ENCODE measurements around the gene TNNC1. TPM values are rescaled to one million over a fixed set of nuclear protein-coding genes. Genes with fewer than 3 reads are reported as not detected.

TNNC1 gene
- total and polyA plus RNA-seq, 2 of the 13 experiments (the other 11 are each of a cell fraction or from before 2014, with no cell fraction given): 11.8 to 36.4 TPM

GRCh38 chr3:52443791-52444687, 9.8 kb downstream of the TNNC1 start (continued):
- 0 out of 3 replicates have a peak, but pooled peaks have one; percentile 11 for TF ChIP-seq MXI1 (IDR thresholded peaks at IDR 0.05; ENCODE audit: borderline replicate concordance, low read depth, low read length)

DNA sequence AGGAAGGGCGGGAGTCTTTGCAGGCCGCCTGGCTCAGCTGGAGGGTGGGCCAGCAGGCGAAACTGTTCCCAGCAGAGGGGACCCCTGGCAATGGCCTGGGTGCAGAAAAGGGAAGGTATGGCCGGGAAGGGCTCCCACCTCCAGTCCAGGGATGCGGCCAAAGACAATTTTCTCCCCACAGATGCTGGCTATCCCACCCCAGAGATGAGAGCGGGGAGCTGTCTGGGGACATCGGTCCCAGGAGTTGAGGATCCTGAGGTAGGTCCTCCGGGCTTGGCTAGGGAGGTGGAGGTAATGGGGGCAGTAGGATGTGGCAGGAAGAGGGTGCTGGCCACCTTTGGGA, 10.6 kb downstream of the TNNC1 start:
- no peaks in the 10 kb centered on the region for H3K9me3 ChIP-seq (ENCODE audit: low read length)
- peak overlapping the region; percentile 80; the same call in 1 of the 2 replicates for H3K9ac ChIP-seq (ENCODE audit: insufficient read depth, low read depth, low read length)
- H3K27ac ChIP-seq (ENCODE audit: extremely low read length, insufficient read depth, low read length): no peak overlapping the region
- in situ Hi-C loops (cut with HindIII; ENCODE audit: extremely low pct_ligation_motif_present, low pct_unique_long_range_greater_than_20kb) (no loop called here), intact Hi-C loops (cut with micrococcal nuclease; ENCODE audit: unreplicated experiment) (no loop called here)
- peak overlapping the region; percentile 85 for H3K4me2 ChIP-seq (ENCODE audit: low read depth, low read length)
- no peak for FAIRE-seq
- peaks cover 59% of the 10 kb centered on the region for H3K4me1 ChIP-seq (ENCODE audit: insufficient read depth, low read length)
- no peak for DNase-seq (ENCODE audit: low spot score)
- no peak for TF ChIP-seq ZNF747 (CRISPR knock-in tag; IDR thresholded peaks at IDR 0.05; ENCODE audit: borderline replicate concordance)
- no peak for TF ChIP-seq AKAP8 (CRISPR knock-in tag; IDR thresholded peaks at IDR 0.05)
- no peak for TF ChIP-seq SYNCRIP (IDR thresholded peaks at IDR 0.05; ENCODE audit: insufficient read depth, low read depth, low read length)
- no peak for TF ChIP-seq NR2C2 (CRISPR knock-in tag; IDR thresholded peaks at IDR 0.05; ENCODE audit: borderline replicate concordance)
- TF ChIP-seq ZNF12 (CRISPR knock-in tag; IDR thresholded peaks at IDR 0.05): no peak
- no peak for TF ChIP-seq TMF1 (CRISPR knock-in tag; IDR thresholded peaks at IDR 0.05; ENCODE audit: low read depth)
- TF ChIP-seq ZBTB43 (CRISPR knock-in tag; conservative IDR thresholded peaks at IDR 0.05): no peak
- no peak for TF ChIP-seq ZNF781 (CRISPR knock-in tag; IDR thresholded peaks at IDR 0.05; ENCODE audit: borderline replicate concordance, not compliant biosample characterization)
- no peak for TF ChIP-seq SP5 (CRISPR knock-in tag; IDR thresholded peaks at IDR 0.05; ENCODE audit: borderline replicate concordance, low read depth)
- TF ChIP-seq ATF5 (CRISPR knock-in tag; IDR thresholded peaks at IDR 0.05; ENCODE audit: low read depth): no peak
- no peak for TF ChIP-seq ZBTB1 (CRISPR knock-in tag; IDR thresholded peaks at IDR 0.05; ENCODE audit: borderline replicate concordance)
- TF ChIP-seq, protein P1, sequence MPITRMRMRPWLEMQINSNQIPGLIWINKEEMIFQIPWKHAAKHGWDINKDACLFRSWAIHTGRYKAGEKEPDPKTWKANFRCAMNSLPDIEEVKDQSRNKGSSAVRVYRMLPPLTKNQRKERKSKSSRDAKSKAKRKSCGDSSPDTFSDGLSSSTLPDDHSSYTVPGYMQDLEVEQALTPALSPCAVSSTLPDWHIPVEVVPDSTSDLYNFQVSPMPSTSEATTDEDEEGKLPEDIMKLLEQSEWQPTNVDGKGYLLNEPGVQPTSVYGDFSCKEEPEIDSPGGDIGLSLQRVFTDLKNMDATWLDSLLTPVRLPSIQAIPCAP (CRISPR knock-in tag; IDR thresholded peaks at IDR 0.05; ENCODE audit: low read depth): no peak
- no peak for TF ChIP-seq DNMT1 (CRISPR knock-in tag; IDR thresholded peaks at IDR 0.05)
- no peaks in the 10 kb centered on the region for H3K27me3 ChIP-seq (ENCODE audit: control insufficient read depth in 1 of 2, insufficient read depth in 2 of 2, low read length in 2 of 2)
- POLR2A ChIA-PET: interaction anchor here (1.0 to 1.1 kb wide), 2 partner anchors 10 to 11 kb away, joined by 3 to 4 read pairs; no protein-coding TSS in a partner anchor
- BruUV-seq (replicated peaks): no TSS peak
- H2AFZ ChIP-seq (ENCODE audit: low read length): no peak overlapping the region
- H3K36me3 ChIP-seq (replicated peaks in 1 of 2; ENCODE audit: control insufficient read depth in 1 of 2, insufficient read depth in 2 of 2, low read length in 2 of 2): peaks cover 0 to 2% of the 10 kb centered on the region in 2 experiments; a peak in 2 of 5 replicates
- H3K4me3 ChIP-seq (replicated peaks in 1 of 3; ENCODE audit: insufficient read depth in 1 of 3, low read depth in 2 of 3, low read length in 3 of 3): peak overlapping the region in 2 of 3 experiments; percentile 78 to 79; a peak in 3 of 6 replicates
- H3K79me2 ChIP-seq (ENCODE audit: insufficient read depth, low read length): no peaks in the 10 kb centered on the region
- ATAC-seq: no peak
- WGBS (ENCODE audit: low lambda C conversion rate): 91% methylated on average over 8 of the region's 8 CpGs
- CTCF ChIA-PET (ENCODE audit: low intra/inter-chr PET ratio, low total read pairs): no interaction called here
- H4K20me1 ChIP-seq (ENCODE audit: insufficient read depth, low read length): no peaks in the 10 kb centered on the region

Data from HepG2 (cell line).